GM23338 (cell line): Measurements from ENCODE around the gene TENM4. TPM values are rescaled to one million over a fixed set of nuclear protein-coding genes. Genes with fewer than 3 reads are reported as not detected.
A peak's percentile ranks its signal among the peaks of the same experiment; 100 is the strongest.

Experiments
- ATAC-seq: fragments of 200-7000 bp; cut with Tn5 transposase; 3 replicates; pipeline ENCODE4 v1.9.1; 2020
- DNase-seq: peaks from one replicate; pipeline ENCODE4 v3.0.0-alpha.2; 2015; ENCODE audit warnings: low spot score
- H2AFZ ChIP-seq: fragments of 200-600 bp; sonication (generic); 2 replicates; pipeline ENCODE4 v1.8.0; 2016; ENCODE audit warnings: antibody characterized with exemption, mild to moderate bottlenecking, moderate library complexity
- H3F3A ChIP-seq: fragments of 200-600 bp; sonication (generic); replicated peaks from 2 replicates; pipeline ENCODE4 v1.8.0; 2017; ENCODE audit warnings: antibody characterized with exemption, mixed run types, low read depth
- H3K27ac ChIP-seq: fragments of 200-600 bp; sonication (generic); 2 replicates; pipeline ENCODE4 v1.6.1; 2016; ENCODE audit warnings: low read depth
- H3K27me3 ChIP-seq: fragments of 200-600 bp; sonication (generic); 2 replicates; pipeline ENCODE4 v1.8.0; 2016; ENCODE audit warnings: mild to moderate bottlenecking, mixed run types, moderate library complexity; ENCODE audit not compliant: insufficient read depth
- H3K36me3 ChIP-seq: fragments of 200-600 bp; sonication (generic); 2 replicates; pipeline ENCODE4 v1.8.0; 2016; ENCODE audit warnings: mild to moderate bottlenecking; ENCODE audit not compliant: insufficient read depth
- H3K4me1 ChIP-seq: fragments of 200-600 bp; sonication (generic); 2 replicates; pipeline ENCODE4 v1.8.0; 2016; ENCODE audit warnings: mild to moderate bottlenecking, moderate library complexity; ENCODE audit not compliant: insufficient read depth
- H3K4me2 ChIP-seq: fragments of 200-600 bp; sonication (generic); 2 replicates; pipeline ENCODE4 v1.7.1; 2017; ENCODE audit warnings: mixed run types
- H3K4me3 ChIP-seq: fragments of 200-600 bp; sonication (generic); 2 replicates; pipeline ENCODE4 v1.6.1; 2016; ENCODE audit warnings: mixed run types
- H3K79me2 ChIP-seq: fragments of 200-600 bp; sonication (generic); replicated peaks from 2 replicates; pipeline ENCODE4 v1.8.0; 2017; ENCODE audit warnings: mild to moderate bottlenecking; ENCODE audit not compliant: insufficient read depth
- H3K9me2 ChIP-seq: fragments of 200-600 bp; sonication (generic); 2 replicates; pipeline ENCODE4 v1.8.0; 2017; ENCODE audit not compliant: insufficient read depth
- H4K20me1 ChIP-seq: fragments of 200-600 bp; sonication (generic); replicated peaks from 2 replicates; pipeline ENCODE4 v1.8.0; 2017; ENCODE audit warnings: mild to moderate bottlenecking; ENCODE audit not compliant: insufficient read depth
- H3K27ac Mint-ChIP-seq: 2 replicates; pipeline ENCODE4 v1.8.0; 2020; ENCODE audit warnings: inconsistent platforms, mild to moderate bottlenecking, moderate library complexity, mixed read lengths
- H3K27me3 Mint-ChIP-seq: 3 replicates; pipeline ENCODE4 v1.8.0; 2022; ENCODE audit warnings: low read depth, mild to moderate bottlenecking, moderate library complexity, mixed read lengths, inconsistent platforms; ENCODE audit not compliant: insufficient read depth, poor library complexity
- H3K36me3 Mint-ChIP-seq: 3 replicates; pipeline ENCODE4 v1.8.0; 2021; ENCODE audit warnings: low read depth, mild to moderate bottlenecking, inconsistent platforms, moderate library complexity, mixed read lengths
- H3K4me1 Mint-ChIP-seq: 3 replicates; pipeline ENCODE4 v1.8.0; 2020; ENCODE audit warnings: mild to moderate bottlenecking, inconsistent platforms, mixed read lengths
- H3K4me3 Mint-ChIP-seq: 3 replicates; pipeline ENCODE4 v1.8.0; 2021; ENCODE audit warnings: moderate library complexity, mild to moderate bottlenecking, inconsistent platforms, mixed read lengths
- H3K9me3 Mint-ChIP-seq: 3 replicates; pipeline ENCODE4 v1.8.0; 2020; ENCODE audit warnings: moderate library complexity, mild to moderate bottlenecking, inconsistent platforms, mixed read lengths
- CREB1 ChIP-seq: fragments of 250-450 bp; sonication (Bioruptor Pico); IDR thresholded peaks from 2 replicates; pipeline ENCODE4 v1.5.0; 2020; ENCODE audit warnings: low read depth, mild to moderate bottlenecking, moderate library complexity
- CTCF ChIP-seq, 2 experiments: fragments of 200-600 bp in 1 of 2; sonication (generic) in 1 of 2; conservative IDR thresholded peaks; 2 replicates each; pipeline versions ENCODE4 v1.5.1 to v1.6.1; 2016 to 2017; ENCODE audit warnings: antibody characterized with exemption in 2 of 2, low read depth in 2 of 2, mild to moderate bottlenecking in 2 of 2, moderate library complexity in 1 of 2
- EZH2 ChIP-seq: fragments of 200-600 bp; sonication (generic); IDR thresholded peaks from one replicate; pipeline ENCODE4 v1.8.0; 2017; ENCODE audit warnings: antibody characterized with exemption, mild to moderate bottlenecking, low read depth; ENCODE audit not compliant: unreplicated experiment
- JUNB ChIP-seq: IDR thresholded peaks from one replicate; pipeline ENCODE4 v1.6.1; 2016; ENCODE audit warnings: antibody characterized with exemption; ENCODE audit not compliant: unreplicated experiment
- NANOG ChIP-seq: IDR thresholded peaks from 2 replicates; pipeline ENCODE4 v1.6.1; 2016; ENCODE audit warnings: antibody characterized with exemption, borderline replicate concordance
- STAT1 ChIP-seq: IDR thresholded peaks from one replicate; pipeline ENCODE4 v1.6.1; 2016; ENCODE audit warnings: antibody characterized with exemption; ENCODE audit not compliant: unreplicated experiment
- ZNF114 ChIP-seq: fragments of 250-450 bp; sonication (Bioruptor Pico); IDR thresholded peaks from 2 replicates; pipeline ENCODE4 v1.5.0; 2020; ENCODE audit warnings: mild to moderate bottlenecking, moderate library complexity
- ZNF462 ChIP-seq: fragments of 250-450 bp; sonication (Bioruptor Pico); IDR thresholded peaks from 2 replicates; pipeline ENCODE4 v1.5.0; 2020; ENCODE audit warnings: mild to moderate bottlenecking, moderate library complexity
- polyA plus RNA-seq: library from polyadenylated mRNA; unstranded; fragments of >200 nt; fragmentation: Nextera tagmentation; extraction: Ambion mirVana; gene quantifications from 2 replicates; pipeline ENCODE4 v1.2.1, GENCODE V29; 2016
- total RNA-seq: library from RNA; depleted of rRNA; stranded (reverse); fragments of >200 nt; shearing (Covaris generic); gene quantifications from 2 replicates; pipeline ENCODE4 v1.2.3, GENCODE V29; 2014

The TENM4 gene
- total and polyA plus RNA-seq, 2 experiments from 2014 or later = 7.3 TPM

- DNase-seq = peak; percentile 34
- peak overlapping the region; percentile 29; the same call in 1 of the 3 replicates for H3K4me3 Mint-ChIP-seq
Measured at GRCh38 chr11:79486242-79486984, 45.6 kb upstream of the TENM4 start.

GRCh38 chr11:79485694-79486093, 44.9 kb upstream of the TENM4 start:
- no peaks in the 10 kb centered on the region for H3K27me3 ChIP-seq
- Mint-ChIP-seq H3K27ac (no peak overlapping the region; the same call in 1 of the 2 replicates), H3K4me3 (peak overlapping the region; percentile 29), H3K9me3 (no peaks in the 10 kb centered on the region), H3K36me3 (no peaks in the 10 kb centered on the region), H3K27me3 (peaks cover 9% of the 10 kb centered on the region), H3K4me1 (peaks cover 25% of the 10 kb centered on the region)
- H3K36me3 ChIP-seq = no peaks in the 10 kb centered on the region
- no peak overlapping the region for H3K27ac ChIP-seq
- H4K20me1 ChIP-seq = no peaks in the 10 kb centered on the region
- TF ChIP-seq STAT1 (no peak), ZNF462 (CRISPR knock-in tag) (peak; percentile 96)
- H3F3A ChIP-seq = no peaks in the 10 kb centered on the region
- peaks cover 14% of the 10 kb centered on the region for H3K4me1 ChIP-seq
- peak overlapping the region; percentile 74 for H3K4me2 ChIP-seq
- H2AFZ ChIP-seq = peak overlapping the region; percentile 60
- DNase-seq (peak; percentile 68), ATAC-seq (peak; percentile 99)
- no peaks in the 10 kb centered on the region for H3K9me2 ChIP-seq
- no peaks in the 10 kb centered on the region for H3K79me2 ChIP-seq
- no peak overlapping the region; the same call in 1 of the 2 replicates for H3K4me3 ChIP-seq

More at GRCh38 chr11:79486242-79486984, 45.6 kb upstream of the TENM4 start:
- Histone ChIP-seq H3K27ac (no peak overlapping the region), H3F3A (no peaks in the 10 kb centered on the region), H3K36me3 (no peaks in the 10 kb centered on the region), H2AFZ (peak overlapping the region; percentile 60), H4K20me1 (no peaks in the 10 kb centered on the region), H3K27me3 (no peaks in the 10 kb centered on the region), H3K4me1 (peaks cover 14% of the 10 kb centered on the region), H3K79me2 (no peaks in the 10 kb centered on the region), H3K4me2 (peak overlapping the region; percentile 74), H3K4me3 (no peak overlapping the region; the same call in 1 of the 2 replicates), H3K9me2 (no peaks in the 10 kb centered on the region)
- H3K27me3 Mint-ChIP-seq = peaks cover 9% of the 10 kb centered on the region
- peak; percentile 36 for ATAC-seq
- H3K36me3 Mint-ChIP-seq = no peaks in the 10 kb centered on the region
- H3K4me1 Mint-ChIP-seq = peaks cover 25% of the 10 kb centered on the region
- peak overlapping the region; percentile 67 for H3K27ac Mint-ChIP-seq
- TF ChIP-seq ZNF114 (CRISPR knock-in tag) = no peak
- TF ChIP-seq JUNB = no peak
- no peak for TF ChIP-seq NANOG
- no peak for TF ChIP-seq EZH2
- TF ChIP-seq CTCF (conservative IDR thresholded peaks at IDR 0.05; ENCODE audit: low read depth in 2 of 2) = no peak
- TF ChIP-seq CREB1 (CRISPR knock-in tag) = no peak
- H3K9me3 Mint-ChIP-seq = no peaks in the 10 kb centered on the region
